Testis (tissue), 3 donors: ENCODE measurements around the gene DYNLL2. TPM values are rescaled to one million over a fixed set of nuclear protein-coding genes. Genes with fewer than 3 reads are reported as not detected.
"Not testable (repeated sequence)": the region's sequence is repeated elsewhere in the genome, so short reads cannot be mapped to it uniquely, and the experiment has no call there.

Experiments used
- DNase-seq: peaks from one replicate; pipeline ENCODE4 v3.0.0-alpha.2; 2019
- H3K27ac ChIP-seq, 2 donors: fragments of 200-600 bp; sonication (generic); one replicate each; pipeline ENCODE4 v1.5.1; 2019
- H3K27me3 ChIP-seq: fragments of 200-600 bp; sonication (generic); one replicate; pipeline ENCODE4 v1.5.1; 2019
- H3K36me3 ChIP-seq: fragments of 200-600 bp; sonication (generic); one replicate; pipeline ENCODE4 v1.5.1; 2017; ENCODE audit warnings: low read depth; ENCODE audit errors: missing control alignments
- H3K4me1 ChIP-seq: fragments of 200-600 bp; sonication (generic); one replicate; pipeline ENCODE4 v1.5.1; 2019
- H3K4me3 ChIP-seq, 2 donors: fragments of 200-600 bp; sonication (generic); one replicate each; pipeline ENCODE4 v1.5.1; 2017 to 2019
- H3K9me3 ChIP-seq: fragments of 200-600 bp; sonication (generic); one replicate; pipeline ENCODE4 v1.5.1; 2017
- POLR2A ChIP-seq: fragments of 450-650 bp; IDR thresholded peaks from one replicate; pipeline ENCODE4 v1.6.1; 2017; ENCODE audit warnings: antibody characterized with exemption, mild to moderate bottlenecking, moderate library complexity
- WGBS, 2 donors: methylation state at CpG; one replicate each; pipeline ENCODE4 v1.1.5; 2018; 5-methylcytosine and 5-hydroxymethylcytosine counted together
- intact Hi-C: fragments of 100-400 bp; cut with DNase I; formaldehyde crosslinking; loops from one replicate; pipeline ENCODE4 v1.15.1; 2023; ENCODE audit warnings: low total_unique reads
- polyA plus RNA-seq: library from polyadenylated mRNA; stranded (reverse); fragments of 350-450 nt; fragmentation: Illumina TruSeq; extraction: RNeasy Lipid Tissue Mini Kit (QIAGEN cat#74804); gene quantifications from one replicate; pipeline ENCODE4 v1.2.3, GENCODE V29; 2014; ENCODE audit warnings: low read depth, low replicate concordance; ENCODE audit not compliant: insufficient read depth
- total RNA-seq, 2 donors: library from RNA; depleted of rRNA; stranded (reverse); fragments of >200 nt; gene quantifications; one replicate each; pipeline ENCODE4 v1.2.3, GENCODE V29; 2016
- TF ChIP-seq, protein P1 (sequence below), 3 experiments: fragments of 450-650 bp in 2 of 3; fragments of 200-600 bp in 1 of 3; sonication (generic) in 1 of 3; IDR thresholded peaks; one replicate each; pipeline ENCODE4 v1.5.1; 2016 to 2019; ENCODE audit warnings: antibody characterized with exemption in 3 of 3, mild to moderate bottlenecking in 2 of 3, moderate library complexity in 1 of 3

Gene DYNLL2
- total and polyA plus RNA-seq, 3 donors from 2014 or later = 33.6 to 52.7 (median 36.7) TPM

- no peak overlapping the region for H3K27ac ChIP-seq
- intact Hi-C loops = no loop called here
- H3K9me3 ChIP-seq = no peaks in the 10 kb centered on the region
- H3K27me3 ChIP-seq = no peaks in the 10 kb centered on the region
- 90 to 94% methylated on average over 5 of the region's 5 CpGs for WGBS, 2 donors
- no peaks in the 10 kb centered on the region for H3K36me3 ChIP-seq
- no peak for DNase-seq
- TF ChIP-seq, protein P1, sequence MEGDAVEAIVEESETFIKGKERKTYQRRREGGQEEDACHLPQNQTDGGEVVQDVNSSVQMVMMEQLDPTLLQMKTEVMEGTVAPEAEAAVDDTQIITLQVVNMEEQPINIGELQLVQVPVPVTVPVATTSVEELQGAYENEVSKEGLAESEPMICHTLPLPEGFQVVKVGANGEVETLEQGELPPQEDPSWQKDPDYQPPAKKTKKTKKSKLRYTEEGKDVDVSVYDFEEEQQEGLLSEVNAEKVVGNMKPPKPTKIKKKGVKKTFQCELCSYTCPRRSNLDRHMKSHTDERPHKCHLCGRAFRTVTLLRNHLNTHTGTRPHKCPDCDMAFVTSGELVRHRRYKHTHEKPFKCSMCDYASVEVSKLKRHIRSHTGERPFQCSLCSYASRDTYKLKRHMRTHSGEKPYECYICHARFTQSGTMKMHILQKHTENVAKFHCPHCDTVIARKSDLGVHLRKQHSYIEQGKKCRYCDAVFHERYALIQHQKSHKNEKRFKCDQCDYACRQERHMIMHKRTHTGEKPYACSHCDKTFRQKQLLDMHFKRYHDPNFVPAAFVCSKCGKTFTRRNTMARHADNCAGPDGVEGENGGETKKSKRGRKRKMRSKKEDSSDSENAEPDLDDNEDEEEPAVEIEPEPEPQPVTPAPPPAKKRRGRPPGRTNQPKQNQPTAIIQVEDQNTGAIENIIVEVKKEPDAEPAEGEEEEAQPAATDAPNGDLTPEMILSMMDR (IDR thresholded peaks at IDR 0.05) = no peak
- no peak overlapping the region for H3K4me3 ChIP-seq
- no peaks in the 10 kb centered on the region for H3K4me1 ChIP-seq
Measured at GRCh38 chr17:58043221-58044181, 39.7 kb upstream of the DYNLL2 start.

- H3K36me3 ChIP-seq, DNase-seq, H3K4me1 ChIP-seq, H3K27me3 ChIP-seq, H3K27ac ChIP-seq, H3K4me3 ChIP-seq, H3K9me3 ChIP-seq, intact Hi-C loops: not testable (repeated sequence)
- 89 to 92% methylated on average over 6 of the region's 6 CpGs for WGBS, 2 donors
Measured at GRCh38 chr17:58044256-58044655, 39.0 kb upstream of the DYNLL2 start.

DNA sequence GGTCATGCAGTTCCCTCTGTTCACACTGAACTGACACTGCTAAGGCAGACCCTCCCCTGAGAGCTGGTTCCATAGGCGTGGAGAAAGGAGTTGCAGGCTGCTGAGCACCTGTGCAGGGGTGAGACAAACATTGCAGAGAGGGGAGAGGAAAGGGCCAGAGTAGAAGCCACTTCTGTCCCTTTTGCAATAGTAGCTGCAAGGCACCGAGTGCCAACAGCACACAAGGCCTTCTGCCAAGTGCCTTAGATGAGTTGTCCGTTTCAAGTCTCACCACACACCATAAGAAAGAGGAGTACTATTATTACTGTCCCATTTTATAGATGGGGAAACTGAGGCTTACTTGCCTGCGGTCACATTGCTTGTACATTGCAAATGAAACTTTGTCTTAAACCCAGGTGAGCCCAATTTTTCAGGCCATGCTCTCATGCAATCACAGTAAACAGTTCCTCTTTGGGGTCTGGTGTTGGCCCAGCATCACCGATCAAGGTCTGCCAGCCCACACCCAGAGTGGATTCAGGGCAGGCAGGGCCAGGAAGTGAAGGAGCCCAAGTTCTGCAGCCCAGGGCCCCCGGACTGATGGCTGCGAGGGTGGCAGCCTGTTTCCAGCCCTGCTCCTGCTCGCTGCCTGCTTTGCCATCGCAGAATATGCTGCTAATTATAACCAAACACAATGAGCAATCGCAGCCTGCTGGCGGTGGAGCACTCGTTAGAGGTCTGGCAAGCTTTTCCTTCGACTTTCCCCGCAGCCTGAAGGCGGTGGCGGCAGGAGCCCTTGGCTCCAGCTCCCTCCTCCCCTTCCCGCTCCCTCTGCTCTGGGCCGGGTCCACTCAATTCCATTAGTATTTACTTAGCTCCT lies 36.8 kb upstream of the DYNLL2 start:
- H3K9me3 ChIP-seq = no peaks in the 10 kb centered on the region
- H3K36me3 ChIP-seq = no peaks in the 10 kb centered on the region
- H3K27me3 ChIP-seq = no peaks in the 10 kb centered on the region
- H3K4me3 ChIP-seq = no peak overlapping the region
- TF ChIP-seq, protein P1 (IDR thresholded peaks at IDR 0.05) = no peak
- no peak for TF ChIP-seq POLR2A
- WGBS, 2 donors = 65 to 69% methylated on average over 14 to 18 of the region's 18 CpGs
- intact Hi-C loops = no loop called here
- H3K27ac ChIP-seq = no peak overlapping the region
- no peaks in the 10 kb centered on the region for H3K4me1 ChIP-seq
- DNase-seq = no peak

DNA sequence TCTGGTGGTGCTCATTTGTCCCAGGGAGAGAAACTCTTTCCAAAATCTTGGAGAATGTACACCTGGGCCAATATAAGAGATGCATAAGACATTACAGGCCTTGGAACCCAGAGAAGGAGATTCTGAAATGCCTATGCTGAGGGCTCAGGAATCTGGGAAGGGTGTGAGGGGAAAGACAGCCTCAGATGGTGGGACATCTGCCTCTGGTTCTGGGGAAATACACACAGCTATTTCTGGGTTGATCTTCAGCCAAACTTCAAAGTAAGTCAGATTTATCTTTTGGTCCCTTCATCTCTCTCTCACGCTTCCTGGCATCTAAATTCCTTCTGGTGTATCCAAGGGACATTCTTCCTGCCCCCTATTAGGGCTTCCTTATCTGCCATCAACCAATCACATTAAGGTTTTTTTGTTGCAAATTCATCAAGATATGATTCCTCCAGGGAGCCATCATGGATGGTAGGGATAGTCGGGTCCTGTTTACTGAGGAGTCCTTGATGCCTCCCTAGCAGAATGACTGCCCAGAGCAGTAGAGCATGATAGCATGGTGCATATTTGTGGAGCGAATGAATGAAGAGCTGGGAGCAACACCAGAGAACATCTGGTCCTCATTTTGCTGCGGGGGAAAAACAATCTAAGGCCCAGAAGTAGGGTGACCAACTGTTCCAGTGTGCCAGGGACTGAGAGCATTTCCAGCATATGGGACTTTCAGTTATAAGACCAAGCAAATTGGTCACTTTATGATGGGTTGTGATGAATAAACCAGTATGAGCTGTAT lies 35.7 kb upstream of the DYNLL2 start:
- intact Hi-C loops = no loop called here
- H3K4me3 ChIP-seq = no peak overlapping the region
- H3K9me3 ChIP-seq = no peaks in the 10 kb centered on the region
- no peak for DNase-seq
- H3K4me1 ChIP-seq = no peaks in the 10 kb centered on the region
- 73 to 76% methylated on average over 4 of the region's 4 CpGs for WGBS, 2 donors
- no peaks in the 10 kb centered on the region for H3K36me3 ChIP-seq
- no peak overlapping the region for H3K27ac ChIP-seq
- TF ChIP-seq POLR2A = no peak
- TF ChIP-seq, protein P1 (IDR thresholded peaks at IDR 0.05) = no peak
- no peaks in the 10 kb centered on the region for H3K27me3 ChIP-seq
